Measurements from ENCODE around the gene FAAH.

- TF ChIP-seq GATA2 (IDR thresholded peaks at IDR 0.05; ENCODE audit: low read depth, low read length) (no peak), GATA3 (IDR thresholded peaks at IDR 0.05; ENCODE audit: low read depth, low read length) (no peak)
Observed at GRCh38 chr1:46453449-46453848, 59.3 kb downstream of the FAAH start.

Measured in SH-SY5Y (cell line).